H1 (cell line): ENCODE measurements around the gene FAM53A. TPM values are rescaled to one million over a fixed set of nuclear protein-coding genes. Genes with fewer than 3 reads are reported as not detected.

ENCODE experiments used
- CTCF ChIA-PET: fragments of 300-600 bp; sonication (Branson Sonifier 250); formaldehyde crosslinking; loops from one replicate; lab custom pipeline; 2021; ENCODE audit not compliant: partially characterized antibody; lab: Charles Lee
- POLR2A ChIA-PET: fragments of 300-600 bp; sonication (Branson Sonifier 250); formaldehyde crosslinking; loops from one replicate; lab custom pipeline; 2021; ENCODE audit warnings: inconsistent platforms; ENCODE audit not compliant: partially characterized antibody; lab: Charles Lee
- DNase-seq, 2 experiments: peaks; one replicate each; pipeline versions ENCODE4 v3.0.0 to v3.0.0-alpha.2; 2010 to 2022; ENCODE audit warnings: low spot score in 2 of 2, low read depth in 1 of 2, mixed read lengths in 1 of 2
- FAIRE-seq: peaks from 2 replicates; lab custom pipeline; 2011; peaks lifted over from hg19 to GRCh38; lab: Jason Lieb, UNC
- H2AFZ ChIP-seq: 2 replicates; pipeline ENCODE4 v1.8.1; 2012; ENCODE audit warnings: low read length, inconsistent platforms
- H2AK5ac ChIP-seq: 2 replicates; pipeline ENCODE4 v1.6.1; 2013; ENCODE audit warnings: low read depth, low read length
- H2BK120ac ChIP-seq: replicated peaks from 2 replicates; pipeline ENCODE3; 2013; ENCODE audit warnings: low read depth, low read length, inconsistent platforms
- H2BK12ac ChIP-seq: 2 replicates; pipeline ENCODE4 v1.6.1; 2013; ENCODE audit warnings: low read depth, low read length
- H2BK15ac ChIP-seq: 2 replicates; pipeline ENCODE4 v1.6.1; 2013; ENCODE audit warnings: low read length
- H2BK20ac ChIP-seq: 2 replicates; pipeline ENCODE4 v1.6.1; 2013; ENCODE audit warnings: low read length
- H2BK5ac ChIP-seq: 2 replicates; pipeline ENCODE4 v1.6.1; 2013; ENCODE audit warnings: low read depth, low read length
- H3K14ac ChIP-seq: 2 replicates; pipeline ENCODE4 v1.6.1; 2013; ENCODE audit warnings: inconsistent platforms; ENCODE audit not compliant: insufficient read length
- H3K18ac ChIP-seq: 2 replicates; pipeline ENCODE4 v1.6.1; 2013; ENCODE audit warnings: low read length; ENCODE audit errors: extremely low read depth
- H3K23ac ChIP-seq: 2 replicates; pipeline ENCODE4 v1.6.1; 2013; ENCODE audit warnings: inconsistent platforms; ENCODE audit not compliant: insufficient read length
- H3K23me2 ChIP-seq: 2 replicates; pipeline ENCODE4 v1.6.1; 2013; ENCODE audit warnings: low read depth, low read length
- H3K27ac ChIP-seq: 2 replicates; pipeline ENCODE4 v1.6.1; 2011; ENCODE audit warnings: low read depth, low read length, inconsistent platforms
- H3K27me3 ChIP-seq, 4 experiments: replicated peaks in 1 of 4; 1 replicate in 1 of 4; 2 replicates in 3 of 4; pipeline versions ENCODE4 v1.6.1 to v1.8.1; 2011 to 2013; ENCODE audit warnings: low read length in 3 of 4, mild to moderate bottlenecking in 3 of 4, inconsistent platforms in 2 of 4, mixed read lengths in 2 of 4, moderate library complexity in 1 of 4; ENCODE audit not compliant: control insufficient read depth in 3 of 4, insufficient read depth in 3 of 4; ENCODE audit errors: extremely low read depth in 1 of 4
- H3K36me3 ChIP-seq, 4 experiments: 2 replicates each; pipeline versions ENCODE4 v1.6.1 to v1.8.1; 2011 to 2013; ENCODE audit warnings: mild to moderate bottlenecking in 4 of 4, low read length in 3 of 4, moderate library complexity in 2 of 4, control low read depth in 1 of 4, inconsistent platforms in 1 of 4; ENCODE audit not compliant: insufficient read depth in 4 of 4, control insufficient read depth in 2 of 4
- H3K4ac ChIP-seq: replicated peaks from 2 replicates; pipeline ENCODE3; 2013; ENCODE audit warnings: low read length, low read depth, mixed read lengths, inconsistent platforms; ENCODE audit not compliant: insufficient read length
- H3K4me1 ChIP-seq, 4 experiments: replicated peaks in 1 of 4; 1 replicate in 1 of 4; 2 replicates in 3 of 4; pipeline versions ENCODE4 v1.6.1 to v1.8.1; 2011 to 2013; ENCODE audit warnings: low read length in 3 of 4, inconsistent platforms in 2 of 4, mixed read lengths in 1 of 4; ENCODE audit not compliant: insufficient read depth in 4 of 4, control insufficient read depth in 3 of 4
- H3K4me2 ChIP-seq, 2 experiments: 2 replicates each; pipeline versions ENCODE4 v1.6.1 to v1.8.1; 2011 to 2013; ENCODE audit warnings: low read depth in 2 of 2, low read length in 2 of 2, control low read depth in 1 of 2, inconsistent platforms in 1 of 2, mild to moderate bottlenecking in 1 of 2; ENCODE audit not compliant: insufficient read depth in 1 of 2
- H3K4me3 ChIP-seq, 4 experiments: fragments of 200-600, 300-600 bp in 1 of 4; sonication (generic), shearing (Covaris generic), sonication (Bioruptor Twin) in 1 of 4; 2 replicates each; pipeline versions ENCODE4 v1.5.1 to v1.8.1; 2011 to 2016; ENCODE audit warnings: low read length in 4 of 4, low read depth in 3 of 4, control low read depth in 2 of 4, inconsistent platforms in 2 of 4, mild to moderate bottlenecking in 2 of 4, mixed read lengths in 1 of 4, moderate library complexity in 1 of 4; ENCODE audit not compliant: insufficient read depth in 2 of 4; ENCODE audit errors: extremely low read depth in 1 of 4
- H3K56ac ChIP-seq: replicated peaks from 2 replicates; pipeline ENCODE3; 2013; ENCODE audit warnings: low read depth, mild to moderate bottlenecking, mixed read lengths, low read length, inconsistent platforms; ENCODE audit not compliant: insufficient read length
- H3K79me1 ChIP-seq: 2 replicates; pipeline ENCODE4 v1.6.1; 2013; ENCODE audit warnings: low read depth, low read length, control low read depth
- H3K79me2 ChIP-seq, 2 experiments: 2 replicates each; pipeline versions ENCODE4 v1.6.1 to v1.8.1; 2012 to 2013; ENCODE audit warnings: low read length in 2 of 2, mild to moderate bottlenecking in 2 of 2, inconsistent platforms in 1 of 2; ENCODE audit not compliant: insufficient read depth in 2 of 2, control insufficient read depth in 1 of 2
- H3K9ac ChIP-seq, 4 experiments: replicated peaks in 1 of 4; 1 replicate in 1 of 4; 2 replicates in 3 of 4; pipeline versions ENCODE4 v1.6.1 to v1.8.1; 2011 to 2013; ENCODE audit warnings: low read depth in 3 of 4, low read length in 3 of 4, control low read depth in 2 of 4, mild to moderate bottlenecking in 2 of 4, moderate library complexity in 2 of 4, inconsistent platforms in 1 of 4; ENCODE audit errors: extremely low read depth in 1 of 4
- H3K9me3 ChIP-seq, 2 experiments: 2 replicates each; pipeline versions ENCODE4 v1.6.1 to v1.8.1; 2012 to 2013; ENCODE audit warnings: mild to moderate bottlenecking in 2 of 2, moderate library complexity in 2 of 2, control low read depth in 1 of 2, inconsistent platforms in 1 of 2, low read depth in 1 of 2, low read length in 1 of 2, mixed read lengths in 1 of 2; ENCODE audit not compliant: insufficient read depth in 2 of 2
- H4K20me1 ChIP-seq, 2 experiments: replicated peaks in 1 of 2; 2 replicates each; pipeline versions ENCODE3 to v1.8.1; 2011 to 2013; ENCODE audit warnings: inconsistent platforms in 2 of 2, low read length in 2 of 2, mild to moderate bottlenecking in 1 of 2; ENCODE audit not compliant: insufficient read depth in 2 of 2, control insufficient read depth in 1 of 2
- H4K5ac ChIP-seq: 2 replicates; pipeline ENCODE4 v1.6.1; 2013; ENCODE audit warnings: low read length, low read depth, mixed read lengths, inconsistent platforms; ENCODE audit not compliant: insufficient read length
- H4K8ac ChIP-seq: 2 replicates; pipeline ENCODE4 v1.8.0; 2013; ENCODE audit warnings: mild to moderate bottlenecking, moderate library complexity, low read length, inconsistent platforms; ENCODE audit not compliant: insufficient read depth; ENCODE audit errors: extremely low read depth
- H4K91ac ChIP-seq: replicated peaks from 2 replicates; pipeline ENCODE3; 2013; ENCODE audit warnings: low read length, mixed read lengths, inconsistent platforms; ENCODE audit not compliant: insufficient read length
- BCL11A ChIP-seq, 2 experiments: IDR thresholded peaks; one replicate each; pipeline ENCODE4 v1.6.1; 2011; ENCODE audit warnings: low read depth in 2 of 2, low read length in 2 of 2, mild to moderate bottlenecking in 2 of 2
- CHD1 ChIP-seq: IDR thresholded peaks from 2 replicates; pipeline ENCODE4 v1.6.1; 2012; ENCODE audit warnings: low read depth, low read length, improper control_type of control experiment
- GTF2F1 ChIP-seq: IDR thresholded peaks from 2 replicates; pipeline ENCODE4 v1.6.1; 2012; ENCODE audit warnings: low read depth, low read length, improper control_type of control experiment, borderline replicate concordance
- JUND ChIP-seq: IDR thresholded peaks from 2 replicates; pipeline ENCODE4 v1.6.1; 2011; ENCODE audit warnings: mild to moderate bottlenecking, improper control_type of control experiment, low read length
- KDM1A ChIP-seq: fragments of 200-600, 300-600 bp; sonication (generic); IDR thresholded peaks from 2 replicates; pipeline ENCODE4 v1.7.1; 2016; ENCODE audit warnings: mild to moderate bottlenecking, low read length, borderline replicate concordance
- KDM5A ChIP-seq: fragments of 200-600 bp; IDR thresholded peaks from 2 replicates; pipeline ENCODE4 v1.7.1; 2012; ENCODE audit warnings: mild to moderate bottlenecking, low read length, inconsistent platforms, mixed read lengths
- SAP30 ChIP-seq: fragments of 300-600 bp; sonication (generic); IDR thresholded peaks from 2 replicates; pipeline ENCODE4 v1.7.1; 2012; ENCODE audit warnings: low read length, moderate library complexity, mild to moderate bottlenecking, inconsistent platforms; ENCODE audit not compliant: insufficient read depth, insufficient replicate concordance
- SIN3A ChIP-seq, 2 experiments: IDR thresholded peaks in 1 of 2; conservative IDR thresholded peaks in 1 of 2; 2 replicates each; pipeline ENCODE4 v1.6.1; 2011 to 2012; ENCODE audit warnings: low read length in 2 of 2, improper control_type of control experiment in 1 of 2, low read depth in 1 of 2, mild to moderate bottlenecking in 1 of 2
- SIRT6 ChIP-seq: IDR thresholded peaks from one replicate; pipeline ENCODE4 v1.7.1; 2012; ENCODE audit warnings: low read length, inconsistent platforms
- TBP ChIP-seq: IDR thresholded peaks from 2 replicates; pipeline ENCODE4 v1.6.1; 2011; ENCODE audit warnings: low read depth, low read length, improper control_type of control experiment
- WGBS, 2 experiments: shearing (Covaris generic) in 1 of 2; methylation state at CpG; one replicate each; pipeline versions ENCODE4 v1.1.6 to v1.1.7; 2013 to 2015; ENCODE audit warnings: low lambda C conversion rate in 2 of 2, mixed read lengths in 2 of 2, inconsistent platforms in 1 of 2, low coverage in 1 of 2, missing lambda C conversion rate in 1 of 2; ENCODE audit not compliant: insufficient replicate concordance in 2 of 2, insufficient coverage in 1 of 2, insufficient read length in 1 of 2; ENCODE audit errors: extremely low coverage in 1 of 2, missing lambda C conversion rate in 1 of 2; 5-methylcytosine and 5-hydroxymethylcytosine counted together
- polyA plus RNA-seq, 7 experiments: library from polyadenylated mRNA; depleted of rRNA in 3 of 7; stranded (reverse) in 5 of 7; unstranded in 2 of 7; fragments of >200 nt in 5 of 7; fragments of 200-250 nt in 2 of 7; gene quantifications; 1 replicate in 5 of 7; 2 replicates in 1 of 7; 4 replicates in 1 of 7; pipeline versions ENCODE4 v1.2.1 to v1.2.3, GENCODE V29; 2011 to 2013; ENCODE audit warnings: missing spikeins in 2 of 7, mixed read lengths in 2 of 7
- total RNA-seq: library from RNA; stranded (reverse); fragmentation: NEBNext Ultra II Directional; extraction: Animal tissue kit (Norgen Biotek cat#: 25700); gene quantifications from 2 replicates; pipeline ENCODE4 v1.2.1, GENCODE V29; 2021

The FAM53A gene
- total and polyA plus RNA-seq, 2 of the 8 experiments (the other 6 are each of a cell fraction or from before 2014, with no cell fraction given): 1.9 to 2.0 TPM

- Histone ChIP-seq H3K4ac (no peak overlapping the region), H4K20me1 (no peaks in the 10 kb centered on the region), H3K79me1 (no peaks in the 10 kb centered on the region; the same call in 1 of the 2 replicates), H4K5ac (no peak overlapping the region), H3K79me2 (no peaks in the 10 kb centered on the region), H2AK5ac (no peak overlapping the region), H3K23me2 (no peaks in the 10 kb centered on the region), H2BK15ac (no peak overlapping the region), H3K18ac (no peak overlapping the region), H3K4me1 (peaks cover 0 to 3% (median 2%) of the 10 kb centered on the region in 4 experiments; a peak in 2 of 7 replicates), H3K9me3 (no peaks in the 10 kb centered on the region), H3K4me3 (no peak overlapping the region), H3K56ac (no peak overlapping the region), H2BK120ac (no peak overlapping the region), H3K27ac (no peak overlapping the region), H3K9ac (no peak overlapping the region), H3K27me3 (no peaks in the 10 kb centered on the region), H3K4me2 (no peak overlapping the region), H4K91ac (no peak overlapping the region), H2BK5ac (no peak overlapping the region), H3K14ac (no peak overlapping the region), H3K23ac (no peak overlapping the region), H2BK12ac (no peak overlapping the region), H3K36me3 (no peaks in the 10 kb centered on the region), H4K8ac (no peak overlapping the region), H2AFZ (no peak overlapping the region), H2BK20ac (no peak overlapping the region)
- TF ChIP-seq JUND (no peak), SAP30 (no peak), BCL11A (IDR thresholded peaks at IDR 0.05; ENCODE audit: low read depth in 2 of 2, low read length in 2 of 2) (no peak), KDM1A (no peak), KDM5A (no peak), GTF2F1 (no peak), SIN3A (conservative IDR thresholded peaks at IDR 0.05 in 1 of 2, IDR thresholded peaks at IDR 0.05 in 1 of 2; ENCODE audit: low read depth in 1 of 2, low read length in 2 of 2) (no peak), SIRT6 (no peak), CHD1 (no peak), TBP (no peak)
- 94% methylated on average over 18 of the region's 25 CpGs; no CpG with 5 or more reads in 1 of the 2 experiments for whole genome bisulfite sequencing, 2 experiments
- POLR2A ChIA-PET: no interaction called here
- CTCF ChIA-PET: interaction anchor here (1.0 to 1.7 kb wide), 2 partner anchors 16 to 32 kb away, joined by 4 to 5 read pairs; no protein-coding TSS in a partner anchor
- FAIRE-seq (no peak), DNase-seq (no peak)
These were observed 23.0 kb downstream of the FAM53A start for GRCh38 chr4:1660948-1661677.
